GM19351 (cell line): ENCODE data around the gene ATP6V0E2.
A peak's percentile ranks its signal among the peaks of the same experiment; 100 is the strongest.
"Not testable (repeated sequence)": the region's sequence is repeated elsewhere in the genome, so short reads cannot be mapped to it uniquely, and the experiment has no call there.

ENCODE experiments used
- ATAC-seq: cut with Tn5 transposase; IDR thresholded peaks from one replicate; pipeline ENCODE4 v1.9.1; 2021; ENCODE audit warnings: mild to moderate bottlenecking, moderate library complexity; ENCODE audit not compliant: unreplicated experiment

Gene ATP6V0E2

GRCh38 chr7:149877890-149878522, 4.2 kb downstream of the ATP6V0E2 start:
- ATAC-seq, result no peak

DNA sequence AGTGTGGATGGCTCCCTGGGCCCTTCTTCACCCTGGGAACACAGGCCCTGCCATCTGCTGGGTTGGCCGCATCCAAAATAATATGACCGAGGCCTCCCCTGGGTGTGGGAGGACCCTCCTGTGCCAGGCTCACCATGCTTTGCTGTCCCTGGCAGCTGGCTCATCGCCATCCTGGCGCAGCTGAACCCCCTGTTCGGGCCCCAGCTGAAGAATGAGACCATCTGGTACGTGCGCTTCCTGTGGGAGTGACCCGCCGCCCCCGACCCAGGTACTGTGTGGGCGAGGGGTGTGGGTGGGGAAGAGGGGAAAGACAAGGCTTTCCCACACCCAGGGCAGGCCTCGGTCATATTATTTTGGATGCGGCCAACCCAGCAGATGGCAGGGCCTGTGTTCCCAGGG, 4.8 kb downstream of the ATP6V0E2 start:
- no peak for ATAC-seq

- no peak for ATAC-seq
Measured at GRCh38 chr7:149879271-149879743, 5.5 kb downstream of the ATP6V0E2 start.

DNA sequence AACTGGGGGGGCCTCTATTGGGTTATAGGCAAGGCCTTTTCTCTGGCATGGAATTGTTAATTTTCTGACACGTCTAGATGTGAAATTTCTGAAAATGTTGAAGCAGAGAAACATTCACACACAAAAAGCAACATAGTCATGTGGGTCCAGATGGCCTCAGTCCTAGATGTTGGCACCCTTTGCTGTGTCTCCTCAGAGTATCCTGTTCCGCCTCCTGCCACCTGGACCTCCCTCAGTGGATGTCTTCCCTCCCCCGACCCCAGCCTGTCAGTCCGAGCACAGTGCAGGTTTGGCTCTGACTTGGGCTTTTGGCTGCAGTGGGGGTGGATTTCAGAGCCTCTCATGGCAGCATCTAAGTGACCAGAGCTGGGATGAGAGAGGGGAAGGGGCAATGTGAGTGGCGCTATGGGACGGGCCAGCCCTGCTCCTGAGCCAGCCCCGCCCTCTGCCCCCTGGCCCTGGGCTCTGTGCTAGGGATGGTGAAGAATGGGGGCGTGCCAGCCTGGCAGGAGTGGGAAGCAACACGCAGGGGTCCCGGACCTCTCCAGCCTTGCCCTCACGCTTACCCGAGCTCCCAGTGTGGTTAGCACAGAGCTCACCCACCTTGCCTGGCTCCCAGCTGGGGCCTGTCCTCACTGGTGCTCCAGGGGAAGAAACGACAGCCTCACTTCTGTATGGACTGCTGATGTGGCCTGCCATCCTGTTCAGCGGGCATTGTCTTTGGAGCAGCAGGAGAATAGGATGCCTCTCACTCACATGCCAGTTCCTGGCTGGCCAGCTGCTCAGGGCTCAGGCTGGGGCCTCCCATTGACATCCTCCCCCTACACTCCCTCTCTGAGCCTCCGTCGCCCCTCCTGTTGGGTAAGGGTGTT, 6.2 kb downstream of the ATP6V0E2 start:
- ATAC-seq, result no peak

DNA sequence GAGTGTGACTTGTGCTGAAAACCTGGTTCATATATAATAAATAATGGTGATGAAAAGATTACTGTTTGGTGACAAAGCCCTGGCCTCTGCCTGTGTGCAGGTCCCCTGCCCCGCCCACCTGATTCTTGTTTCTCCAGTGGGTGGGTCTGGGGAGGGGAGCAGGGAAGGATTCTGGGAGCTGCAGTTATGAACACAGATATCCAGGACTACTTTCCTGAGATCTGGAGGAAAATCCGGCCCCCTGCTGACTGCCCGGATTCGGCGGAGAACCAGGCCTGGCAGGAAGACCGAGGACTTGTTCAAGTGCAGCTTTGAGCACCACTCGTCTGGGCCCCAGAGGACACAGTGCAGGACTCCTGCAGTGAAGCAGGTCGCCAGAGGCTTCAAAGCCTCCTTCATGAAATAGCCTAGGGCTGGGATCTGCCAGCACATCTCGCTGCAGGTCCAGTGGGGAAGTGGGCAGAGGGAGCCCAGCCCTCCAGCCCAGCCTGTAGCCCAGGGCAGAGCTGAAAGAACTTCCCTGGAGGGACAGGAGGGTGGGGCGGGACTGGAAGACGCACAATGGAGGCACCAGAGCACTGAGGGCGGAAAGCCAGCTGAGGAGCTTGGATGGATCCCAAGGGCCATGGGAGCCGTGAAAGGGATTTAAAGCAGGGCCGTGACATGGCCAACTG, 7.0 kb downstream of the ATP6V0E2 start:
- ATAC-seq, result no peak

- ATAC-seq, result no peak
Measured at GRCh38 chr7:149881328-149882247, 7.8 kb downstream of the ATP6V0E2 start.

DNA sequence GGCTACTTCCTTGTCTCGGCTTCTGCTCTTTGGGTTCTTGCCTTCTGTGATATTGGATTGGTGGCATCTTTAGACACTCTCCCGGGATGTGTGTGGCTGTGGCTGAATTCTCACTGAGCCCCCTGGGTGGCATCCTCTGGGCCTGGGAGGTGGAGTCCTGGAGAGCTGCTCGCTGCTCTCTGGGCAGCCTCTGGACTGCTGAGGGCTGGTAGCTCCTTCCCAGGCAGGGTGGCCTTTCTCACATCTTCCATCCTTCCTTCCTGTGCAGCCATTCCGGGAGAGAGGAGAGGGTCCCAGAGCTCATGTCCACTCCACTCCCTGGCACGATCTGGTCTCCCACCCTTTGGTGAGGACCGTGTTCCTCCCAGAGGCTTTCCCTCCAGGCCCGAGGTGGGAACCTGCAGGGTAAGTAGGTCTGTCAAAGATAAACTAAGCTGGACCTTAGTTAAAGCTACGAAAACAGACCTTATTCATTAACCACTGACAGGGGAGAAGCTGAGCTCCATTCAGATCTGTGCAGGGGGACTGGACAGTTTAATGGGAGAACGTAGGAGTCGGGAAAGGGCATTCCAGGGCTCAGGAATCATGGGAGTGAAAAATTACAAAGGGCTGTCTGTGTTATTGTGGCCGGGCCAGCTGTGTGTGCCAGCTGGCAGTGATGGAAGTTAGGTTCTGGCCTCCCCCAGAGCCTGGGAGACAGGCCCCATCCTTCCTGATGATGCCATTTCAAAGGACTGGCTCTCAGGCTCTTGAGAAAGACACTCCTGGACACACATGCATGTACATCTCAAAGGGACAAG, 8.7 kb downstream of the ATP6V0E2 start:
- no peak for ATAC-seq

DNA sequence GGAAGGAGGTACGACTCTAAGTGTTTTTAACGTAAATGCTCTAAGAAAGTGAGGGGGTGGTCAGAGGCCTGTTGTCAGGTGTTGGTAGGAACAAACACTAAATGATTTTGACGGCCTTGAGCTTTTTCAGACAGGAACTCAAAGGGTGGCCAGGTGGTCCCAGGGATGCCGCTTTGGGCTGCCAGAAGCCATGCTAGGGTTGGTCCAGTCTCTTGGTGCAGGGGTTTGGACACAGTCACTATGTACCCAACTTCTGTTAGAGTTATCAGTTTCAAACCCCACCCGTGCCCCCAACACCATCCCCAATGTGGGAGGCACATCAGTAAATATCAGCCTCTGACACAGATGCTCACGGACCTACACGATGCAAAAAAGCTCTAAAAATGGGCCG, 9.3 kb downstream of the ATP6V0E2 start:
- no peak for ATAC-seq

DNA sequence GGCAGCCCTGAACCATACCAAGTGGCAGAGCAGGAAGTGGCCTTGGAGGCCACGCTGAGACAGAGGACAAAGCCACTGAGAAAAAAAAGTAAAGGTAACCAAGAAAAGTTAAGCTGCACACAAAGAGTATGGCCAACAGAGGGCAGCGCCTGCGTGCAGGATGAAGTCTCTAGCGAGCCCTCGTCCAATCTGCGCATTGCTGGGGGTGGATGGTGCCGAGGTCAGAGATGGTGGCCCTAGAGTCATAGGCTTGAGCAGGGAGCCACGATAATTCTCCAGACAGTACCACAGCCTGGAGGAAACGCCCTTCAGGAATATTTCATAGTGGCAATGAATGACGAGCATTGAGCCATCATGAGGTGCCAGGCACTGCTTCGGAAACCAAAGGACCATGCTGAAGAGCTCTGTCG, 9.7 kb downstream of the ATP6V0E2 start:
- ATAC-seq, result peak; percentile 92

DNA sequence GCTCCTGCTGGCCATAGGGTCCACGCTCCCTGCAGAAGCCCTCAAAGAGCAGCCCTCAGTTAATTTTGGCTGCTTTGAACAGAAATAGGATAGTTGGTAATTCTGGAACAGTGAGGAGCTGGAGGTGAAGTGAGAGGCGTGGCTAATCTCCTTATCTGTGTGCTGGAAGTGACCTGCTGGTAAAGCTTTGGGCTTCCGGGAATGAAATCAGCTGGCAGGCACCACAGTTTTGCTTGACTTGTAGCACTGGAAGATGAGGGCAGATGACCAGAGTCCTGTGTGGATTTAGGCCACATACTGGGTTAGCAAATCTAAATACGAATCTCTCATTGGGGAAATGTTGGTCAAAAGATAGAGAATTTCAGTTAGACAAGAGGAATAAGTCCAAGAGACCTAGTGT, 10.2 kb downstream of the ATP6V0E2 start:
- no peak for ATAC-seq

DNA sequence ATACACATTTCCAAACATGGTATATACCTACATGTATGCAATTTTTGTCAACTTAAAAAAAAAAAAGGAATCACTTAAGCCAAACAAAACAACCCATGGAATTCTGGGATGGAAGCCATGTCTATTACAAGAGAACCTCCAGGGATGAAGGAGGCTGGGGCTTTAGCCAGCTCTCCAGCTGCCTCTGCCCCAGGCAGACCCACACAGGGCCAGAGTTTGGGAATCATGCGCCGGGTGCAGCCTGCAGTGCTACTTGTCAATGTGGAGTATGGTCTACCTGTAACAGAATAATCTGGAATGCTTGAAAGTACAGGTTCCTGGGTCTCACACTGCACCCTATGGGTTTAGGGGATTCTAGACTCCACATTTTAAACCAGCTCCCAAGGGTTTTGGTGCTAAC, 10.8 kb downstream of the ATP6V0E2 start:
- no peak for ATAC-seq

DNA sequence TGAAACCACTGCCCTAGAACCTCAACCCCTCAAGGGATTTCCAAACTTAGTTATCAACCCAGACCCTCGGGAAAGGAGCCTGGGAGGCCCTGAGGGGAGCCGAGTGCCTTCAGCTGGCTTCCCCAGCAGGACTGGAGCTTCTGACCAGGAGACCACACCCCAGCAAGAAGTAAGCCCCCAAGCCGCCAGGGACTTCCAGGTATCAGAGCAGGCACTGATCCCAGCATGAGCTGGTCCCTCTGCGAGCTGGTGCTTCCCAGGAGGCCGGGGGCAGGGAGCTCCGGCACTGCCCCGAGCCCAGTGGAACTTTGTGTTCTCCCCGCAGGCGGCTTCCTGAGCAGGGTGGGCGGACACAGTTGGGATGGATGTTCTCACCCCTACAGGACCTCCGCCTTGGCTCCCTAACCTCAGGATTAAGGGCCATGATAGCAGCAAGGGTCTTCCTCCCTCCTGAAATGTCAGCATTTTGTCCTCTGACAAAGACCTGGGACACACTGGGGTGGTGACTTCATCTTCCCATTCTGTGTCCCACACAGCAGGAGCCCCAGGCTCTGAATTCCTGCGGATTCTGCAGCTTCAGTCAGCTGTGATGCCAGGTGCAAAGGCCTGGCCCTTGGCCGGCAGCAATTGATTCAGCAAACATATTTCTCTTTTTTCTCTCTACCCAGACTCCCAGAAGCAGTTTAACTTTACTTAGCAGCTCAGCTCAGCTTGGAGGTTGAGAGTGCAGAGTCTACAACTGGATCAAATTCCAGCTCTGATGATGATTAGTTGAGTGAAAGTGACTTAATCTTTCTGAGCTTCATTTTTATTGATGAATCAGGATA, 11.6 kb downstream of the ATP6V0E2 start:
- ATAC-seq, result no peak

DNA sequence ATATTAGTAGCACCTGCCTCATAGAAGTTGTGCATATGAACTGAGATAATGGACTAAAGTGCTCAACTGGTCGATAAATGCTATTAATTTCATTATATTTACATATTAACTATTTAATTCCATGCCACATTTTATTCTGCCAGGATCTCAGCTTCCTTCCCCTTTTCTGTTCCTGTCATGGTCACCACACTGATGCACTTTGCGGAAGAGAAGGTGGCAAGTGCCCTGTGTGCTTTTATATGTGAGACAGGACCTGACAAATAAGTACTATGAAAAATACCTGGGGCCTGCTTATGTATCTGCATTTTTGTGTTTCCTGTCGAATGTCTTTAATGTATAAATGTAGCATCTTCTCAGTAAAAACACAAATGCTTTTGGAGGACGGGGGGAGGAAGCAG, 12.2 kb downstream of the ATP6V0E2 start:
- no peak for ATAC-seq

DNA sequence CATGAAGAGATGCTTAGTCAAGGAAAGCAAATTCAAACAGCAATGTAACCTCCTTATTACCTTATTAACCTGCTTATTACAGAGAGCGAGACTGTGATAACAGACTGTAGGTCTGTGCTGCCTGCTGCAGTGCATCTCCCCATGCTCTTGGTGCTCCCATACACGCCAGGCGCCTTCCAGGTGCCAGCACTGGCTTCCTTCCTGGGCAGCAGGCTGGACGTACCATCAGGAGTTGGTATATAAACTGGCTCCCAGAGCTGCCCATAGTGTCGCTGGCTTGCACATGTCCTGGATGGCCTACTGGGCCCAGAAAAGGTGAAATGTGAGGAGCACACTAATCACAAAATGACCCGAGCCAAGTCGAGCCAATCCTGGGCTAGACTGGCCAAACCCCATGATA, 13.5 kb downstream of the ATP6V0E2 start:
- ATAC-seq, result no peak

DNA sequence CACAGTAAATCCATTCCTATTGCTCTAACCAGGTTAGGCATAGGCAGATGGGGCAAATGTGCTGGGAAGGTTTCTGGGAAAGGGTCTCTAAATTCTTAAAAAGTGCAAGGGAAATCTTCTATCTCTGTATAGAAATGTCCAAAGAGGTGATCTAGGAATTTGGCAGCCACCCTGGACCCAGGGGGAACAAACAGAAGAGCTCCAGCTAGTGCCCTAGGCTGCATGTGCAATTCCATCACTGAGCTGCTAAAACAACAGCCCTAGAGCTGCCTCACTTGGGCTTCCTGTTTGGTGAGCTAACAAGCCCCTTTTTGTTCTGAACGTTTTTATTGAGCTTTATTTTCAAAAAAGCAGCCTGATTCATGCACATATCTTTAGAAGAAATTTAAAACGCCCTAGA, 16.9 kb downstream of the ATP6V0E2 start:
- ATAC-seq, result not testable (repeated sequence)

GRCh38 chr7:149894957-149895356, 21.2 kb downstream of the ATP6V0E2 start:
- not testable (repeated sequence) for ATAC-seq

DNA sequence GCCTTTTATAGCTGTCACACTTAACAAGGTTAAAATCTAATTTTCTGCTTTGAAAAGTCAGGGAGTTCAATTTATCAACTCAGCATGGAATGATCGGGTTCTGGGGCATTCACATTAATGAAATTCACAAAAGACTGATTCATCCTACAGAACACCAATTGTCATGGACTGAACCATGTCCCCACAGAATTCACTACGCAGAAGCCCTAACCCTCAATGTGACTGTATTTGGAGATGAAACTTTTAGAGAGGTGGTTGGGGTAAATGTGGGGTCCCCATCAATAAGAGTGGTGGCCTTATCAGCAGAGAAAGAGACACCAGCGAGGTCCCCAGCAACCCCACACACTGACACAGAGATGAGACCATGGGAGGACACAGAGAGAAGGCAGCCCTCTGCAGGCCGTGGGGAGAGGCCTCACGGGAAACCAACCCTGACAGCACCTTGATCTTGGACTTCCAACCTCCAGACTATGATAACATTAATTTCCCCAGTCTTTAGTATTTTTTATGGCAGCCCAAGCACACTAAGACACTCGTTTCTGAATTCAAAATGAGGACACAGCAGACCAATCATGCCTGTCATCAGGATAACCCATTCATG, 34.1 kb downstream of the ATP6V0E2 start:
- ATAC-seq, result not testable (repeated sequence)

- not testable (repeated sequence) for ATAC-seq
Measured at GRCh38 chr7:149910219-149910618, 36.5 kb downstream of the ATP6V0E2 start.

- not testable (repeated sequence) for ATAC-seq
Measured at GRCh38 chr7:149912126-149912525, 38.4 kb downstream of the ATP6V0E2 start.
